HG03108 (cell line): Measurements from ENCODE around the gene FAM131C.
A peak's percentile ranks its signal among the peaks of the same experiment; 100 is the strongest.
"Not testable (repeated sequence)": the region's sequence is repeated elsewhere in the genome, so short reads cannot be mapped to it uniquely, and the experiment has no call there.

ENCODE experiments used
- ATAC-seq: cut with Tn5 transposase; IDR thresholded peaks from one replicate; pipeline ENCODE4 v1.9.1; 2021; ENCODE audit warnings: moderate library complexity; ENCODE audit not compliant: unreplicated experiment

FAM131C gene

GRCh38 chr1:16041200-16041599 lies 32.3 kb downstream of the FAM131C start:
- no peak for ATAC-seq

DNA sequence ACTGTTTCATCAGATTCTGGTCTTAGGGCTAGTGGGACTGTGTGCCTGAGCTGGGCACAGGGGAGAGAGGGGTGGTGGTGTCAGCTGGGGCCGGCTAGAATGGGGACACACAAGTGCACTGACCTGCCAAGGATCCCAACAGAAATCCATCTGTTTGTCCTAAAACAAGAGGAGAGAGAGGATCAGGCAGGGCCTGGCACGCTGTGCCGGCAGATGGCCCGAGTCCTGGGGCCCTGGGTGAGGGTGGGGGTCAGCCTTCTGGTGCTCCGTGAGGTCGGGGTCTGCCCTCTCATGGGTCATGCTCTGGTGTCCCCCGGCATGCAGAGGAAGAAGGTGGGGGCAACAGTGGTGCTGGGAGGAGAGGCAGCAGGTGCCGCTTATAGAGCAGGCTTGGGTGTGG lies 33.6 kb downstream of the FAM131C start:
- ATAC-seq, result not testable (repeated sequence)

GRCh38 chr1:16038620-16038912 lies 34.9 kb downstream of the FAM131C start:
- ATAC-seq, result no peak

DNA sequence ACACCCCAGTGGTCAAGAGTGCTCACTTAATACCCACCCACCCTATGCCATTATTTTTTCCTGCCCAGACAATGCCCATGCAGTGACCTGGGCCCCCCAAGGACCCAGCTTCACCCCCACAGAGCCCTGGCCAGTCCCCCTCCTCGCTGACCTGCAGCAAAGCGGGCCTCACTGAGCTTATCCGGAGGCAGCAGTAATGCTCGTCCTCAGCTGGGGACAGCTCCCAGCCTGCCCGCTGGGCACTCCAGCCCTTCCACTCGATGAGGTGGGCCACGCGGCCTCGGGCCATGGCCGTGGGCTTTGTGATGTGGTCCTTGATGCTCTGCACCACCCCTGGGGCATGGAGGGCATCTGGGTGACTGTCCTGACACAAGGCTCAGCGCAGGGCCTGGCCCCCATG lies 37.0 kb downstream of the FAM131C start:
- ATAC-seq, result not testable (repeated sequence)

DNA sequence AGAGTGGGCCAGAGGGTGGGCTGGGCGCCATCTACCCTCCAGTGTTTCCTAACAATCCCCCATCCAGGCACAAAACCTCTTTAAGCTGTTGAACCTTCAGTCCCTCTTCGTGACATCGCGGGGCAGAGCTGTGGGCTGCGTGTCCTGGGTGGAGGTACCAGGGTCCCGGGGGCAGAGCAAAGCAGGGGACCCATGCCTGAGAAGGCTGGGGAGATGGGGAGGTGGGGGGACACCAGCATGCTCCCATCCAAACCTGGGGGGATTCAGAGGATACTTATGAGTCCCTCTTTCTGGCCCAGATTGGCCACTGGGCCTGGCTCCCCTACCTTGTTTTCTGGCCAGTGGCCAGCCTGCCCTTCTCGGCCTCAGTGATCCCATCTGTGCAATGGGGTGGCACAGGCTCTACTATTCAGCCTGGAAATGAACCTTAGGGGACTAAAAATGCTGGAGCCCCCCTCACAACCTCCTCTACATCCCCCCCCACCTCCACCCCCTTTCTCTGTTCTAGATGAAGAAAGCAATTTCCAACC lies 40.3 kb downstream of the FAM131C start:
- not testable (repeated sequence) for ATAC-seq

DNA sequence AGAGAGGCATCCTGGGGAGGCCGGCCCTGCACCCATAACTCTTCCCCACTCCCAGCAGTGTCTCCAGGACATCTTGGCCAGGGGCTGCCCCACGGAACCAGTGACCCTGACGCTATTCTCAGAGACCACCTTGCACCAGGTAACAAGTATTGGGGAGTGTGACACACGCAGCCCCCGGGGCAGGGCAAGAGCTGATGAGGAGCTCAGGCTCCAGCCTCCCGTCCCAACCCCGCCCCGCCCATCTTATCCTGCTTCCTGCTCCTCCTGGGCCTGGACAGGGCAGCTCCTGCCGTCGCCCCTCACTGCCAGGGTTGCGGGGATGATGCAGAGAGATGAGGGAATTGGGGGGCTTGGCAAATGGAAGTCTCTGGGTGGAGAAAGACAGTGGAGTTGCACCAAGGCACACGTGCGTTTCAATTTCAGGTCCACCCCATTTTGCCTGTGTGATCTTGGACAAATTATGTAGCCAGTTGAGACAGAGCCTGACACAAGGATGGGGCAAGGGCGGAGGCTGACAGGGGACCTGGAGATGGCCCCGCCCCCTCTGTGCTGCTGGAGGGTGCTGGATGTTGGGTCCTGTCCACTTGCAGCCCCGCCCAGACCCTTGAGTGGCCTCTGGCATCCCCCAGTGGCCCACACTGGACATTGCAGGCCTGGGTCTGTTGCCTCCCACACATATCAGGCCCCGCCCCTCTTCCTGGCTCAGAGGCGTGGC lies 40.9 kb downstream of the FAM131C start:
- peak; percentile 62 for ATAC-seq

DNA sequence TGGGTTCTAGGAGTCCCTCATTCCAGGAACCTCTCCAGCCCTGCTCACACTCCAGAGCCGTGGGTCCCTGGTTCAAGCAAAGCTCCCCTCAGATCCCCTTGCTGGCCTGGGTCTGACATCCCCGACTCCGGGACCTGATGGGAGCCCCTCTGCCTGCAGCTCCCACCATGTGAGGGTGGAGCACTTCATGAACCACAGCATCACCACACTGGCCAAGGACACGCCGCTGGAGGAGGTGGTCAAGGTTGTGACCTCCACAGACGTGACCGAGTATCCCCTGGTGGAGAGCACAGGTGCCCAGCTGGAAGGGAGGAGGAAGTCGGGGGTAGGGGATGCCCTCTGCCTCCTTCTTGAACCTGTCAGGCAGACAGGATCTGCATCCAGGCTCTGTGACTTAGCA lies 41.9 kb downstream of the FAM131C start:
- ATAC-seq, result no peak

GRCh38 chr1:16029288-16029687 lies 44.2 kb downstream of the FAM131C start:
- no peak for ATAC-seq

DNA sequence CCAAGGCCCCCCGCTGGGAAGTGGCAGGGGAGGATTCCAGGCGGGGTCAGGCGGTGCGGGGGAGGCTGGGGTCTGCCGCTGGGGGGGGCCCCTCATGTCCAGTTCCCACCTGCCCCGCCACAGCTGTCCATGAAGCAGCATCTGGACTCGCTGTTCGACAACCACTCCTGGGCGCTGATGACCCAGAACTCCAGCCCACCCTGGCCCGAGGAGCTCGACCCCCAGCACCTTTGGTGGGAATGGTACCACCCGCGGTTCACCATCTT lies 44.5 kb downstream of the FAM131C start:
- not testable (repeated sequence) for ATAC-seq

DNA sequence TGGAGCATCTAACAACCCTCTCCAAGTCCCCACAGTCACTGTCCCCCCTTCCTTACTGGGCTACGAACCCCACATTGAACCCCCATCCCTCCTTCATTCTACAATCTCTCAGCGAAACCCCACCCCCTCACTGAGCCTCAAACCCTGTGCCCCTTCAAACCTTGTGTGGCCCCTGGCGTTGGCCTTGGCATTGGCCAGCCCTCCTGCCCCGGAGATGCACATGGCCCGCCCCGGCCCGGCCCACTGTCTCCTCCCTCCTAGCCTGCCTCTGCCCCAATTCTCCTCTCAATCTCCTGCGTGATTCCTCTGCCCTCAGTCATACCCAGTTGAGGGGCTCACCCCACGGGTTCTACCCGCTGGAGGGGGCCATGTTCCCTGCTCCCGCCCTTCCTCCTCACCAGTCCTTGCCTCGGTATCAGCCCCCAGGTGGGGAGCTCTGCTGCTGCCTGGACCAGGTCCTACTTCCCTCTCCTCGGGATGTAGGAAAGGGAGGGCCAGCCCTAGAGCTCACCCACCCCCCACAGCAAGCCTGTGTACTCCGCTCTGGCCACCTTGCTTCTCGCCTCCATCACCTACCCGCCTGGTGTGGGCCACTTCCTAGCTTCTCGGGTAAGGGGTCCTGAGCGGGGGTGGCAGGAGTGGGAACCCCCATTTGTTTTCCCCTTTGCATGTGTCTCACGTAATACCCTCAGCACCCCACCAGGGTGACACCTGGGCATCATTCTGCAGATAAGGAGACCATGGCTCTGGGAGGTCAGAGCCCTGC lies 45.0 kb downstream of the FAM131C start:
- no peak for ATAC-seq

DNA sequence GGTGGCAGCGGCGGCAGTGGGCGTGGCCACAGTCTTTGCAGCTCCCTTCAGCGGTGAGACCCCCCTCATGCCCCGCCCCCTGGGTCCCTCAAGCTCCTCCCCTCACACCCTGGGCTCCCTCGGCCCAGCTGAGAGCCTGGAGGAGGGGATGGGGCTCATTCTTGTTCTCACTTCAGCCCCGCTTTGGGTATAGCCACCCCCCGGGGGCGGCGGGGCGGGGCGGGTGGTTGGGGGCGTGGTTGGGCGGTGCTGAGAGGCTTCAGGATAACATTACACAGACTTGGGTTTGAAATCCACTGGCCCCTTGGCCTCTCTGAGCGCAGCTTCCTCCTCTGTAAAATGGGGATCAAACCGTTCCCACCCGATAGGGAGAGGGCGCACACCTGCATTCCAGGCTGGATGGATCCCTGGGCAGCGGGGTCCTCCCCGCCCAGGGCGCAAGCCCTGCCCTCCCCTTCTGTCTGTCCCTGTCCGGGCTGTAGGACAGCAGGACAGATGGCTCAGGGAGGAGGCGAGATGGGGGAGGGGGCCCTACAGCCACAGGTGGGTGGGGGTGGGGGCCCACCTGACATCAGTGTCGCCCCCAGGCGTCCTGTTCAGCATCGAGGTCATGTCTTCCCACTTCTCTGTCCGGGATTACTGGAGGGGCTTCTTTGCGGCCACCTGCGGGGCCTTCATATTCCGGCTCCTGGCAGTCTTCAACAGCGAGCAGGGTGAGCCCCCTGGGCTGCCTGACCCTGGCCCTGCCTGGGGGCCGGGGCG lies 46.5 kb downstream of the FAM131C start:
- ATAC-seq, result no peak

DNA sequence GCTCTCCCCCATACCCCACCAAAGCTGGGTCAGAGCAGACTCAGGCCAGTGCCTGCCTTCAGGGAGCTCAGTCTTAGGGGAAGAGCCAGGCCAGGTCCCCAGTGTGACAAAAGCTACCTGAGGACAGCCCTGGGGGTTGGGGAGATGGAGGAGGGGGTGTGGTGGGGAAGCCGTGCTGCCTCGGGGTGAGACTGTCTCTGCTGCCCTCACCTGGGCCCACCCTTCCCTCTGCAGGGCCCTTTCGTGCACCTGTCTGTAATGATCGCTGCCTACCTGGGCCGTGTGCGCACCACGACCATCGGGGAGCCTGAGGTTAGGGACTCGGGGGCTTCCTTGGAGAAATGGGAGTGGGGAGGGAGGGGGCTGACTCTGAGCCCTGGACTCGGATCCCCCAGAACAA lies 47.1 kb downstream of the FAM131C start:
- not testable (repeated sequence) for ATAC-seq

DNA sequence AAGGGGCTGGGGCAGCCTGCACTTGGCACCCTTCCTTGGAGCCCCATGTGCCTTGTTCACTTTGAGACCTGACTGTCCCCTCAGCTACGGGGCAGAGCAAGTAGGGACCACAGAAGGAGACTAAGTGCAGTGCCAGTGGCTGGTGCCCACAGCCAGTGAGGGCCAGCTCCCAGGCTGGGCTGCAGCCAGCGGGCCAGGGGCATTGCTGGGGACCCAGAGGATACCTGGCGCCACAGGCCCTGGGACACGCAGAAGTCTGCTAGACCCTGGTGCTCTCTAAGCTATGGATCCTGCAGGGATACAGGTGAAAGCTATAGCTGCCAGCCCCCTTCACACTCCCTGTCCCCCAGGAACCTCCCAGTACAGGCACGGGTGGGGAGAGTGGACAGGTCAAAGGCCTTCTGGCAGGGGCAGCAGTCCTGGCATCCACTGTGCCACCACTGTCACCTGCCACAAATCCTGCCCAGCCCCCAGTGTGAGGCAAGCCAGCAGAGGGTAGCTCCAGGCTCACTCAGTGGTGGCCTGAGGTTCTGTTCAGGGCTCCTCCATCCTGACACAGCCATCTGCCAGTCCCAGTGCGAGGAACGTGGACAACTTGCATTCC lies 50.3 kb downstream of the FAM131C start:
- ATAC-seq, result no peak

DNA sequence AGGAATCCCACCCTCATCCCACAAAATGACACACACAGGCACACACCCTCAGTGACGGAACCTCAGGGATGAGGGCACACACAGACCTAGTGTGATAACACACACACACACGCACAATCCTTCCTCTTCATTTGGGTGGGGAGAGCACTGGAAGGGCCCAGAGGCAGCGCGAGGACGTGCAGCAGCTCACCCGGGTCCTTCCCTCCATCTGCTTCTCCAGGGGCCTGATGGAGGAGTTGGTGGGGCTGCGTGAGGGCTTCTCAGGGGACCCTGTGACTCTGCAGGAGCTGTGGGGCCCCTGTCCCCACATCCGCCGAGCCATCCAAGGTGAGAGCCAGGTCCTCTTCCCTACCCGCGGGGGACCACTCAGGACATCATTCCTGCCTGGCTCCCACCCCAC lies 51.1 kb downstream of the FAM131C start:
- no peak for ATAC-seq

DNA sequence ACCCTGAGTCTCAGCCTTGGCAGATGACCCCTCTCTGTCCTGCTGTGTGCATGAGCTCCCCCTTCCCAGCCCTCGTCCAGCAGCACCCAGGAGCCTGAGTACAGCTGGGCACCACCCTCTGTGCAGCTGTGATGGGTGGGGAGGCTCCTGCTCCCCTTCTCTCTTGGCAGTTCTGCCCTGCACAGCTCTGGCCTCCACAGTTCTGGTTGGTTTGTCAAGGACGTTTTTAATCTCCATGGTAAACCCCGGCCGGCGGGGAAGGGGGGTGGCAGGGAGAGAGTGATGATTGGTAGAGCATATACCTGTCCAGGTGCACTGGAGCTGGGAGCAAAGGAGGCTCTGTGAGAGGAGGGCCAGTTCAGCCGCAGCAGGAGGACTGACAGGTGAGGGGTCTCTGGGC lies 51.8 kb downstream of the FAM131C start, which contains the start of gene CLCNKA:
CLCNKA (plus strand) TSS at position 356 of the 400 bp plus-strand sequence. CDS start 584 bp downstream, outside the sequence.
- ATAC-seq, result no peak

DNA sequence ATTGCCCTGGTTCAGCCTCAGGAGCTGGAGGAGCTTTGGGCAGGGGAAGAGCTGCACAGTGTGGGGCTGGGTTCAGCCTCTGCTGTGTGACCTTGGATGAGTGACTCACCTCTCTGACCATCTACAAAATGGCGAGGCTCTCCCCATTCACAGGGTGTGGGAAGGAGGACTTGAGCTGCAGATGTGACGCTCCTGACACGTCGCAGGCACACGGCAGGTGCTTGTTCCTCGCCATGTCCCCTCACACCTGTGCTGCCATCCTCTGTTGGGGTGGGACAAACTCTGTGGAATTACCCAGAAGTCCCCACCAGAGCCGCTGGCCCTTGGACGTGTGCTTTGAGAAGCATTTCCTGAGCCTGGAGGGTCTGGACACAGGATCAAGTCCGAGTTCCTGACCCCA lies 52.6 kb downstream of the FAM131C start:
- not testable (repeated sequence) for ATAC-seq

DNA sequence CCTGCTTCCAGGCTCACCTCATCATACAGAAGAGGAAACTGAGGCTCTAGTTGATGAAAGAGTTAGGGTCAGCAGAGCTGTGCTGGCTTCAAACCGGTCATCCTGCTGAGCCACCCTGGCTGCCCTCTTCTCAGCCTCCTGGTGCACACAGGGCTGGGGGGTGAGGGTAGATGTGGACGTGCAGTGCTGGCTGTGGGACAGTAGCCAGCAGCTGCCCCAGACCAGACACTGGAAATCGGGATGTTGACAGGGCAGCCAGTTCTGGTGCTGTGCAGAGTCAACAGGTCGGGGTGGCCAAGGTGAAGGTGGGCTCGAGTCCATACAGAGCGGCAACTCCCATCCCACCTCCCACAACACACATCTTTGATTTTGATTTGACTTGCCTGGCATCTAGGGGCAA lies 53.1 kb downstream of the FAM131C start:
- no peak for ATAC-seq

DNA sequence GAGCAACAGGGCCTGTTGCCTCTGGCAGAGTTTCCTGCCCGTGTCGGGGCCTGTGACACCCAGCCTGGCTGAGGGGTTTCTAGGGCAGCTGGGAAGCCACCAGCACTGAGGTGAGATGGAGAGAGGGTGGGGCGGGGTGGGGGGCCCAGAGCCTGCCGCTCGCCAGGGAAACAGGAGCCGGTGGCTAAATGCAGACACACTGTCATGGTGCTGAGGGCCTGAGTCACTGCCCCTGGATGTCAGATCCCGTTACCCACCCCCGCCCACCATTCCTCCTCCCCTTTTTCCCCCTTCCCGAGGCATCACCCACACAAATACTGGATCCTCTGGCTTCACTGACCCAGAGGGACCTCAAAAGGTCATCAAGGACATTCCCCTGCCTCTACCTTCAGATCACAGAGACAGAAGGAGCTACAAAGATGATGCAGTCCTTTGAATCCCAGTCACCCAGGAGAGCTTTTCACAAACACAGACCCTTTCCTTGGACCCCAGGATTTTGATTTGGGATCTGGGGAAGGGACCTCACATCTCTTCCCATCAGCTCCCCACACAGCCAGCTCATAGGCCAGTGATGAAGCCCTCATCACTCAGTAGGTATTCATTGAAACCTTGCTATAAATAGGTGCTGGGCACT lies 53.7 kb downstream of the FAM131C start:
- no peak for ATAC-seq

DNA sequence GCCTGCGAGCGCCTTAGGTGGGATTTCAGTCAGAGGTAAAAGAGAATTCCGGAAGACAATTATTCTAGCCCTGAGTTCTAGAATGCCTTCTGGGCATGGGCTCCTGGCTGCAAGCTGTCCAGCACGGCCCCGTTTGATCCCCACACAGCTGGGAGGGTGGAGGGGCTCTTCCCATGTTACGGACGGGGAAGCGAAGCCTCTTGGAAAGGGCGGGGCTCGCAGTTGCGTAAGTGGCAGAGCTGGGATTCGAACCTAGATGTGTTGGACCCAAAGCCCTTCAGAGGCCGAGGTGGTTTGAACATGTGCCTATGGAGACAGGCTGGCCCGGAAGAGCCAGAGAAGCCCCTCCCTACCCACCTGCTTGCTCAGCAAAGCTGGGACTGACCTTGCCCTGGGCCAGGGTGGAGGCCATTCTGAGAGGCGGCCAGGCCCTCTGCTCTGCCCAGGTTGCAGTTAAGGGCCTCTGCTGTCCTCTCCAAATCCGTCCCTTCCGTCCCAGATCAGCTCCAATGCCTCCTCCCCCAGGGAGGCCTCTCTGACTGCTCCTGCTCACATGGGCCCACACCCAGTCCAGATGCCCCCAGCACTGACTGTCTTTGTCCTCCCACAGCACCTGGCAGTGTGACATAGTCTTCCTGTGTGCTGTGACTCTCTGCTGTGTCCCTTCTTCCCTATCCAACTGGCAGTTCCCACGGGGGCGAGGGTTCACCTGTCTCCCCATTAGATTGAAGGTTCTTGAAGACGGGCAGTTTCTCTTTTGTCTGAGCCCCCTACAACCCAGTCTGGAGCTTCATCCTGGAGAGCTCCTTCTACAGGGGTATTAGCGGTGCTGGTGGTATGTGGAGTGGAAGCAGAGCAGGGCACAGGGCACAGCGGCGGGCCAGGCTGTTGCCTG lies 54.5 kb downstream of the FAM131C start:
- no peak for ATAC-seq

DNA sequence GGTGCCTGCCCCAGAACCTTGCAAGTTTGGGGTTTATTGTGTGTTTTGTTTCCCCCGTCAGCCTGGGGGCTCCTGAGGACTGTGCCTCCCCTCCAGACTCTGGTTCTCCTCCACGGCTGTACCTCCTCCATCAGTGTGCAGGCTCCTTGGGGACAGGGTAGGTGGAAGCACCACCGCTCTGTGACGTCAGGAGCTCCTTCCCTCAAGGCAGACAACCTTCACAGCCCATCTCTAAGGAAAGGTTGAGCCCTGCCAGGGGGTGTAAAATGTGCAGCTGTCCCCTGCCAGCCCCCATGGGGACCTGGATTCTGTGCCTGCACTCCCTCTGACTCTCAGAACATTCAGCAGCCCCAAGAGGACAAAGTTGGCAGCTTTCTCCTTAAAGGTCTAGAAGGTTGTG lies 55.1 kb downstream of the FAM131C start:
- no peak for ATAC-seq
